GM13976 (cell line): ENCODE data around the gene PDE4D.

ENCODE experiments used
- DNase-seq: peaks from one replicate; pipeline ENCODE4 v3.0.0; 2012; ENCODE audit warnings: low spot score
- CTCF ChIP-seq: IDR thresholded peaks from 2 replicates; pipeline ENCODE4 v1.5.1; 2012; ENCODE audit warnings: borderline replicate concordance, mild to moderate bottlenecking; ENCODE audit not compliant: insufficient read depth; ENCODE audit errors: extremely low read depth, missing control alignments, control extremely low read depth
- in situ Hi-C: fragments of 300-500 bp; cut with MboI; formaldehyde crosslinking; loops from one replicate; pipeline ENCODE4 v1.12.0; 2022; ENCODE audit warnings: low sequenced_read_pairs, mixed read lengths, inconsistent platforms; ENCODE audit not compliant: unreplicated experiment

PDE4D gene

DNA sequence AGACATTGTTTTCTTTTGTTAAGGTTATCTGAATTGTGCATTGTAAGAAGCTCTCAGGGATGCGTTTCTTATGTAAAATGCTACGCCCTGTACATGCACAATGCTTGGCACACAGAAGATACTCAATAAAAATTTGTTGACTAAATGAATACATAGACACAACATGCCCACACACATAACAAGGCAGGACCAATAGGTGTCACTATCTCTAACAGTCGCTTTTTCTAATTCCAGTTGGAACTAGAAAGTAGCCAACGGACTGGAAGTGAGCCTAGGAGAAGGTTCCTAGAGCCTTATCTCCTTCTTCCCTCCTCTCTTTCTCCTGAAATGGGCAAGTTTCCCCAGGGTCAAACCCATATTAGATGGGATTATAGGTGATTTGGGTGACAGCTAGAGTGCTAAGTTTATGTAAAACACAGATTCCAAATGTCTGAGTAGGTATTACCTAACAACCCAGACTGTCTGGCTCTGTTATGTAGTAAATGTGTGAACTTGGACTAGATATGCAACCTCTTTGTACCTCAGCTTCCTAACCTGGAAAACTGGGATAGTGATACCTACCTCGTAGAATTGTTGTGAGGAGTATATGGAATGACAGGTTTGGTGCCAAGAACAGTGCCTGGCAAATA is 707.7 kb downstream of the PDE4D start:
- in situ Hi-C loops, result loop anchor here (10.0 to 25.0 kb wide), 2 partner anchors 189 to 476 kb away; no protein-coding TSS in a partner anchor
- TF ChIP-seq CTCF, result no peak
- no peak for DNase-seq

DNA sequence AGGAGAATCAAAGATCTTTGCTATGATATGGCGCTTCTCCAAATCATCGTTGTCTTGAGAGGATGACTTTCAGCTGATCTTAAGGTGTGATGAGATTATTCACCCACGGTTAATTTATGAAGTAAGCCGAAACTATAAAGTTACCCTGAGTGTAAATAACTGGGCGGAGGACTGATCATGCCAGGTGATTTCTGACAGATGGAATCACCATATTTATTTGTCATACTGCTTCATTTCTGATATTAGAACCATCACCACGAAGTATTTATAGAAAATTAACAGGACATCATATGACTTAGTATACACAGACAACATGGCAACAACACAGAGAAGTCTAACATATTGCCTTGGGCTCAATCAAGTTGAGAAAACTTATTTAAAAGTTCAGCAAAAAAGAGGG is 708.8 kb downstream of the PDE4D start:
- no peak for TF ChIP-seq CTCF
- in situ Hi-C loops, result loop anchor here (10.0 to 25.0 kb wide), 2 partner anchors 190 to 478 kb away; no protein-coding TSS in a partner anchor
- DNase-seq, result no peak

- no peak for DNase-seq
- in situ Hi-C loops, result loop anchor here (10.0 to 25.0 kb wide), 2 partner anchors 192 to 480 kb away; no protein-coding TSS in a partner anchor
- TF ChIP-seq CTCF, result no peak
Observed at GRCh38 chr5:59182760-59183159, 710.8 kb downstream of the PDE4D start.

DNA sequence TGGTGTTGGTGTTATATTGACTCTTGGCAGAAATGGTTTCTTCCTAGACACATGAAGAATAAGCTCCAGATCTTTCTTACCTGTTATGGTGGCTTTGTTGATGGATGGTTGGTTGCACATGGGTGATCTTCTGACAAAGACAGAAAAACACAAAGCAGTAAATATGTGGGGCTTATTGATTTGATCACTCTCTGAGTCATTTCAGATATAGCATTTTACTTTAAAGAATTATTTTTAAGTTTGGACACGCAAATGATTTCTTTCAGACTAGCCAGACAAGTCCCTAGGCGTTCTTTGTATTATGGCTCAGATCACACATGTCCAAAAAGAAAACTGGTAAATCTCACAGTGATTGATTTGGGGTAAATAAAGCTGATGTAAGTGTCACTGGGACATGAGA is 713.0 kb downstream of the PDE4D start:
- DNase-seq, result peak; percentile 42
- TF ChIP-seq CTCF, result no peak
- in situ Hi-C loops, result loop anchor here (10.0 to 25.0 kb wide), 2 partner anchors 194 to 482 kb away; no protein-coding TSS in a partner anchor

- no peak for TF ChIP-seq CTCF
- in situ Hi-C loops, result loop anchor here (10.0 to 25.0 kb wide), 4 partner anchors 135 to 483 kb away; no protein-coding TSS in a partner anchor
- no peak for DNase-seq
Observed at GRCh38 chr5:59179704-59180103, 713.8 kb downstream of the PDE4D start.

GRCh38 chr5:59178482-59178881 is 715.0 kb downstream of the PDE4D start:
- DNase-seq, result no peak
- no peak for TF ChIP-seq CTCF
- in situ Hi-C loops, result loop anchor here (10.0 to 25.0 kb wide), 3 partner anchors 134 to 484 kb away; no protein-coding TSS in a partner anchor
